GM18861 (cell line): ENCODE measurements around the gene CBR3.
A peak's percentile ranks its signal among the peaks of the same experiment; 100 is the strongest.
"Not testable (repeated sequence)": the region's sequence is repeated elsewhere in the genome, so short reads cannot be mapped to it uniquely, and the experiment has no call there.

Source experiments
- ATAC-seq: cut with Tn5 transposase; IDR thresholded peaks from one replicate; pipeline ENCODE4 v1.9.1; 2021; ENCODE audit not compliant: unreplicated experiment

CBR3 gene

DNA sequence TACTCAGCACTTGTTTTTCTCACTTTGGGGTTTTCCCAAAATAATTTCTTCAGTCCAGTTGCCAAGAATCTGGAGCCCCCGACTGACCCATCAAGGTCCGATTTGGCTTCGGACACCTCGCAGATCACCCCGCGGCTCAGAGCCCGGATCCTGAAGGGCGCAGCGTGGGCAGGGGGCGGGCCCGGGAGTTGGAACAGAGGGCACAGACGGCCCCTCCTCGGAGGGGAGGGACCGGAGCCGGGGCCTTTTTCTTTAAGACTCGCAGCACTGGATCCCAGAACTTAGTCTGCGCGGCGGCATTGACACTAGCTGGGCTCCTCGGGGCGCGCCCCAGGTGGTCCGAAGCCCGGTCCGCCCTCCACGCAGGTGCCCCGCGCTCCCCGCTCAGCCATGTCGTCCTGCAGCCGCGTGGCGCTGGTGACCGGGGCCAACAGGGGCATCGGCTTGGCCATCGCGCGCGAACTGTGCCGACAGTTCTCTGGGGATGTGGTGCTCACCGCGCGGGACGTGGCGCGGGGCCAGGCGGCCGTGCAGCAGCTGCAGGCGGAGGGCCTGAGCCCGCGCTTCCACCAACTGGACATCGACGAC lies at the start of gene CBR3:
TSS of gene CBR3 (plus strand) at position 277 of the 588 bp plus-strand sequence. CDS start at position 391, 114 bp downstream.
- ATAC-seq = no peak

GRCh38 chr21:36087362-36088138 lies 47.3 kb upstream of the CBR3 start:
- ATAC-seq = no peak

DNA sequence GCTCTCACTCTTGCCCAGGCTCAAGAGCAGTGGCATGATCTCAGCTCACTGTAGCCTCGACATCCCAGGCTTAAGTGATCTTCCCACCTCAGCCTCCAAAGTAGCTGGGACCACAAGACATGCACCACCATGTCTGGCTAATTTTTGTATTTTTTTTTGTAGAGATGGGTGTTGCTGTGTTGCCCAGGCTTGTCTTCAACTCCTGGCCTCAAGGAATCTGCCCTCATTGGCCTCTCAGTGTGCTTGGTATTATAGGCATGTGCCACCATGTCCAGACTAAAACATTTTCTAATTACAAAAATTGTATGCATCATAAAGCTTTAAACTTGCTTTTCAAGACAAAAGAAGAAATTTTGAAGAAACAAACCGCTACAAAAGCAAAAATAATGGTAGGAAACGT lies 44.9 kb upstream of the CBR3 start:
- ATAC-seq = no peak

- ATAC-seq = no peak
Observed at GRCh38 chr21:36092681-36093080, 42.2 kb upstream of the CBR3 start.

GRCh38 chr21:36093512-36093911 lies 41.4 kb upstream of the CBR3 start:
- no peak for ATAC-seq

DNA sequence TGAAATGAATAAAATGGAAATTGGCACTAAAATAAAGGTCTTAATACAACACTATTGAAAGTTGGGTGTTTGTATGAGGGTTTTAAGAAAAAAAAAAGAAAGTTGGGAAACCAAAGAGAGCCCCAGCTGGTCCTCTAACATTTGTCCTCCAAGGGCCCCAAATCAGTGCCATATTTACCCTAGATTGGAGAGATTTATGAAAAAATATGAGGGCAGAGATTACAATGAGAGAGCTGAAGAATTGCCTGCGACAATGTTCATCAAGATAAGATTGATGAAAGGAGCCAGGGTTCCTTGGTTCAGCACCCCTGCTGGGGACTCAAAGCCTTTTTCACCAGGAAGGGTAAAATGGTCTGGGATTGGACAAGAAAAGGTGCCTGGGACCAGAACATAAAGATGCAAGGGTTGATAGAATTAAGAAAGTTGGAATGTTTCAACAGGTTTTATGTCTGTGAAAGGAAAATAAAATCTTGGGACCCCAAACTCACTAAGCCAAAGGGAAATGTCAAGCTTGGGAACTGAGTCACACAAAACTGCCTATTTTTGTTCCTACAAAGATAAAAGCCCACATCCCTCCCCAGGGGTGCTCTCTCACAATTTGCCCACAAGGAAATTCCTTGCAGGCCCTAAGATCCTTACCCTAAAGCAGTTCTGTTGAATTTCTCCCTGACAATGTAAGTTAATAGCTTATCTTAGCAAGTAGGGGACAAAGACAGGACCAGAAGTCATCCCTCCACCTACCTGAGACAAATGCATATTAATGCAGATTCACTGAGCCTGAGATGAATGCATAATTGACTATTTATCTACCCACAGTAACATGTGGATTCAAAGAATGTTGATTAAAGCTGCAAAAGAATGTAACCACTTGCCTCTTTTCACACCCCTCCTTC lies 38.2 kb upstream of the CBR3 start:
- ATAC-seq = no peak

DNA sequence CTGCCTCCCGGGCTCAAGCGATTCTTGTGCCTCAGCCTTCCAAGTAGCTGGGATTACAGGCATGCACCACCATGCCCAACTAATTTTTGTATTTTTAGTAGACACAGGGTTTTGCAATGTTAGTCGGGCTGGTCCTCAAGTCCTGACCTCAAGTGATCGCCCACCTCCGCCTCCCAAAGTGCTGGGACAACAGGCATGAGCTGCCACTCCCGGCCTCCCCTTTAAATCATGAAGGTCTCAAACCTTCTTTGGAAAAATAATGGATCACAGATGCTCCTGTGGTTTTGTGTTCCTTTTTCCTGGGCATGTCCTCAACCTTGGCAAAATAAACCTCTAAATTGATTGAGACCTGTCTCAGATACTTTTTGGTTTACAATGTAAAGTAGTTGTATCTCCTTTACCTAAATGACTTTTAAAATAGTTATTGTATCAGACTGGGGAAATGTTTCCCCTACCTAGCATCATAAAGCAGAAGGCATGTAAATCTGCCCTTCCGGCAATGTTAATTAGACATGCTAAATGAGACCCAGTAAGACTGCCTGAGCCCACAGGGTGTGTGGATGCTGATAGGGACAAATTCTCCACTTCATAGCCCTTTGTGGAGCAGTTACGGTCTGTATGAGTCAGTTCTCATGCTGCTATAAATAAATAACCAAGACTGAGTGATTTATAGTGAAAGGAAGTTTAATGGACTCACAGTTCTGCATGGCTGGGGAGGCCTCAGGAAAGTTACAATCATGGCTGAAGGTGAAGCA lies 37.3 kb upstream of the CBR3 start:
- ATAC-seq = peak; percentile 89

DNA sequence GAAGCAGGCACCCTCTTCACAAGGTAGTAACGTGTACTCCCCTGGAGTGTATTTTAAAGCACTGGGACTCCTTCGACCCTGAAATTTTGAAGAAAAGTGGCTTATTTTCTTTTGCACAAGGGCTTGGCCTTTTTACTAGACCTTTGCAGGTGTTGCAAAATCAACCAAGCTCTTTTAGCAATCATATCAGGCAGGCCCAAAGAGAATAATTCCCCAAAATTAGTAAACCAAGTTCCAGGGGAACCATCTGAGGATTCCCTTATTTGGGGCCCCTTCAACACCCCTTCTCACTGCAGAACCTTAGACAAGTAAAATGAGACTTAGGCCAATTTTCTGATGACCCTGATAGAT lies 36.7 kb upstream of the CBR3 start:
- ATAC-seq = no peak

- no peak for ATAC-seq
Observed at GRCh38 chr21:36099000-36099399, 35.9 kb upstream of the CBR3 start.

GRCh38 chr21:36099695-36100211 lies 35.1 kb upstream of the CBR3 start:
- not testable (repeated sequence) for ATAC-seq

GRCh38 chr21:36100971-36101641 lies 33.8 kb upstream of the CBR3 start:
- ATAC-seq = no peak

DNA sequence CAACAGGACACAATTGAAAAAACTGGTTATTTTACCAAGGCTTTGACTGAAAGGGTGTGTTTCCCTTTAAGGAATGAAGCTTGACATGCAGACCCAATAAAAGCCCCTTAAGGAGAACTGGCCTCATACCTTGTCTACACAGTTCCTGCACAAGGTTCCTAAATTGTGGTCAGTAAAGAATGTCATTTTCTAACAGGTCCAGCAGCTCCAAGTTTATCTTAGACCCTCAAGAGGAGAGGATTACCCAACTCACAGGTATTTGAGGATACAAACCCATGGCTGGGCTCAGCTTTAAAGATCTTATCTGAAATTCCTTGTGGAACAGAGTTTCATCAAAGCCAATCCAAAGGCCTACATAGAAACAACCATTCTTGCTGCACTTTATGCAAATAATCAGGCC lies 31.4 kb upstream of the CBR3 start:
- ATAC-seq = no peak

GRCh38 chr21:36104317-36105300 lies 30.3 kb upstream of the CBR3 start:
- no peak for ATAC-seq

- no peak for ATAC-seq
Observed at GRCh38 chr21:36105327-36105842, 29.5 kb upstream of the CBR3 start.

GRCh38 chr21:36109868-36110267 lies 25.0 kb upstream of the CBR3 start:
- ATAC-seq = no peak

DNA sequence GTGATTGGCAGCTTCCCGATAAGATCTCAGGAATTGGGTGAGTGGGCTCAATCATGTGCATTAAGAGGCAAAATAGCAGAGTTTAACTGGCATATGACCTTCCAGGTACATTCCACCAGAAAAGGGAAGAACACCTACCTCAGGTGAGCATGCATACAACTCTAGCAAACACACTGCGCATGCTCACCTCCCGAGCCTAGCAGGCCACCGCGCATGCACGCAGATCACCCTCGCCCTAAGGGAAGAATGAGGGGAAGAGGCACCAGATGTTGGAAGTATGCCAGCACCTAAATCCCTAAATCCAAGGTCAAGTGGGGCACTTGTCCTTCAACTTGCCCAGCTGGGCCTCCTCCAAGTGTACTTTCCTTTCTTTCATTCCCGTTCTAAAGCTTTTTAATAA lies 23.6 kb upstream of the CBR3 start:
- no peak for ATAC-seq

DNA sequence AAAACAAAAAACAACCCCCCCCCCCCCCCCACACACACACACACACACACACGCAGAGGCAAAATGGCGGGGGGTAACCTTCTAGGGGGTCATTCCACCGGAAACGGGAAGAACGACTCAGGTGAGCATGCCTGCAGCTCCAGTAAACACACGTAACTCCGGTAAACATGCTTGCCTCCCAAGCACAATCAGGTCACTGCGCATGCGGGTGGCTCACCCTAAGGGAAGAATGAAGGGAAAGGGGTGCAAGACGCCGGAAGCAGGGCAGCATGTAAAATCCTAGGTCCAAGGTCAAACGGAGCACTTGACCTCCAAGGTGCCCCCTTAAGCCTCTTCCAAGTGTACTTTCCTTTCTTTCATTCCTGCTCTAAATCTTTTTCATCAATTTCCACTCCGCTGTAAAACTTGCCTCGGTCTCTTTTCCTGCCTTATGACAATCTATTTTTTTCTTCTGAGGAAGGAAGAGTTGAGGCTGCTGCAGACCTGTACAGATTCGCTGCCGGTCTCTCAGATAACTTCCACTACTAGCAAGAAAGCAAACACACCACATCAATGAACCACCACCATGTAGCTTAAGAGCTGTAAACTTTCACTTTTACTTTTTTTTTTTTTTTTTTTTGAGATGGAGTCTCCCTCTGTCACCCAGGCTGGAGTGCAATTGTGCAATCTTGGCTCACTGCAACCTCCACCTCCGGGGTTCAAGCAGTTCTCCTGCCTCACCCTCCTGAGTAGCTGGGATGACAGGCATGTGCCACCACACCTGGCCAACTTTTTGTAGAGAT lies 21.0 kb upstream of the CBR3 start:
- no peak for ATAC-seq

- ATAC-seq = no peak
Observed at GRCh38 chr21:36115138-36115730, 19.6 kb upstream of the CBR3 start.
